Osteocyte (in vitro differentiated cells): Measurements from ENCODE around the gene NEMF. TPM values are rescaled to one million over a fixed set of nuclear protein-coding genes. Genes with fewer than 3 reads are reported as not detected.
"Not testable (repeated sequence)": the region's sequence is repeated elsewhere in the genome, so short reads cannot be mapped to it uniquely, and the experiment has no call there.

Experiments
- DNase-seq: peaks from one replicate; pipeline ENCODE4 v3.0.0; 2021; ENCODE audit warnings: mixed read lengths; ENCODE audit not compliant: unreplicated experiment; ENCODE audit errors: extremely low spot score
- H3K27ac Mint-ChIP-seq: one replicate; pipeline ENCODE4 v1.8.0; 2021; ENCODE audit warnings: mild to moderate bottlenecking, mixed read lengths; ENCODE audit not compliant: unreplicated experiment
- H3K27me3 Mint-ChIP-seq: one replicate; pipeline ENCODE4 v1.8.0; 2021; ENCODE audit warnings: mixed read lengths; ENCODE audit not compliant: unreplicated experiment
- H3K36me3 Mint-ChIP-seq: one replicate; pipeline ENCODE4 v1.8.0; 2021; ENCODE audit warnings: mixed read lengths; ENCODE audit not compliant: unreplicated experiment
- H3K4me1 Mint-ChIP-seq: one replicate; pipeline ENCODE4 v1.8.0; 2021; ENCODE audit warnings: mixed read lengths; ENCODE audit not compliant: unreplicated experiment
- H3K4me3 Mint-ChIP-seq: one replicate; pipeline ENCODE4 v1.8.0; 2021; ENCODE audit warnings: mild to moderate bottlenecking, moderate library complexity, mixed read lengths; ENCODE audit not compliant: unreplicated experiment
- H3K9me3 Mint-ChIP-seq: one replicate; pipeline ENCODE4 v1.8.0; 2021; ENCODE audit warnings: mixed read lengths; ENCODE audit not compliant: unreplicated experiment
- total RNA-seq: library from RNA; stranded (reverse); gene quantifications from 2 replicates; pipeline ENCODE4 v1.2.1, GENCODE V29; 2021
- TF ChIP-seq, protein P1 (sequence below): fragments of 200-600 bp; sonication (generic); IDR thresholded peaks from 2 replicates; pipeline ENCODE4 v1.5.0; 2021; ENCODE audit warnings: antibody characterized with exemption, mild to moderate bottlenecking, moderate library complexity

NEMF gene
- total RNA-seq, 1 donor from 2014 or later, result 71.3 TPM

DNA sequence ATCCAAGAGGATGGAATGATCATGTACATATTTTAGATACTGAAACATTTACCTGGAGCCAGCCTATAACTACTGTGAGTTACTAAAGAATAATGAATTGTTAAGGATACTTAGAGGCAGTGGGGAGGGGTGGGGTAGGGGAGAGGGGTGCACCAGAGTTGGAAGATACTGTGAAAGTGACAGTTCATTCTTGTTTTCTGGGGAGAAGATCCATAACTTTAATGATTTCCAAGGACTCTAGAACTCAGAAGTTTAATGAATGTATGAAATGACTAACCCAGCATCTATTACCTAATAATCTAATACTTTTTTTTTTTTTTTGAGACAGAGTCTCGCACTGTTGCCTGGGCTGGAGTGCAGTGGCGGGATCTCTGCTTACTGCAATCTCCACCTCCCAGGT is 74.2 kb downstream of the NEMF start:
- TF ChIP-seq, protein P1, sequence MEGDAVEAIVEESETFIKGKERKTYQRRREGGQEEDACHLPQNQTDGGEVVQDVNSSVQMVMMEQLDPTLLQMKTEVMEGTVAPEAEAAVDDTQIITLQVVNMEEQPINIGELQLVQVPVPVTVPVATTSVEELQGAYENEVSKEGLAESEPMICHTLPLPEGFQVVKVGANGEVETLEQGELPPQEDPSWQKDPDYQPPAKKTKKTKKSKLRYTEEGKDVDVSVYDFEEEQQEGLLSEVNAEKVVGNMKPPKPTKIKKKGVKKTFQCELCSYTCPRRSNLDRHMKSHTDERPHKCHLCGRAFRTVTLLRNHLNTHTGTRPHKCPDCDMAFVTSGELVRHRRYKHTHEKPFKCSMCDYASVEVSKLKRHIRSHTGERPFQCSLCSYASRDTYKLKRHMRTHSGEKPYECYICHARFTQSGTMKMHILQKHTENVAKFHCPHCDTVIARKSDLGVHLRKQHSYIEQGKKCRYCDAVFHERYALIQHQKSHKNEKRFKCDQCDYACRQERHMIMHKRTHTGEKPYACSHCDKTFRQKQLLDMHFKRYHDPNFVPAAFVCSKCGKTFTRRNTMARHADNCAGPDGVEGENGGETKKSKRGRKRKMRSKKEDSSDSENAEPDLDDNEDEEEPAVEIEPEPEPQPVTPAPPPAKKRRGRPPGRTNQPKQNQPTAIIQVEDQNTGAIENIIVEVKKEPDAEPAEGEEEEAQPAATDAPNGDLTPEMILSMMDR, result no peak
- Mint-ChIP-seq H3K9me3 (no peaks in the 10 kb centered on the region), H3K27ac (no peak overlapping the region), H3K4me1 (no peaks in the 10 kb centered on the region), H3K36me3 (peaks cover 59% of the 10 kb centered on the region), H3K27me3 (no peaks in the 10 kb centered on the region), H3K4me3 (no peak overlapping the region)
- DNase-seq, result no peak

DNA sequence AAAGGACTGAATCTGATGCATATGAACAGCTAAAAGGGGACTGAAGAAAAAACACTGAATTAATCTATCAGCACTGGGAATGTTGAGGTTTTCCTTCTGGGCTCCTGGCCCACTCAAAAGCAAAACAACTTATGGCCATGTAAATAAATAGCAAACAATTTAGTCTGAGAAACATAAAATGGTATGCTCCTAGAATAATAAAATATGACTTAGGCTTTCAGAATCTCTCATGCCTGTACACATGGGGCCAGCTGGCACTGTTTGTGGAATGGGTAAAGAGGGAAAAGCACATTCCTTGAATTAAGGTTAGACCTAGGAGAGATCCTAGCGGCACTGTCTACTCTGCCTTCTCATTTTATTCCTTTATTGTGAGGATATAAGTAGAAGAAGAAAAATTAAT is 78.5 kb downstream of the NEMF start:
- peaks cover 25% of the 10 kb centered on the region for H3K4me1 Mint-ChIP-seq
- H3K9me3 Mint-ChIP-seq, result no peaks in the 10 kb centered on the region
- DNase-seq, result no peak
- H3K36me3 Mint-ChIP-seq, result peaks cover 38% of the 10 kb centered on the region
- no peaks in the 10 kb centered on the region for H3K27me3 Mint-ChIP-seq
- no peak overlapping the region for H3K27ac Mint-ChIP-seq
- TF ChIP-seq, protein P1, result no peak
- no peak overlapping the region for H3K4me3 Mint-ChIP-seq

DNA sequence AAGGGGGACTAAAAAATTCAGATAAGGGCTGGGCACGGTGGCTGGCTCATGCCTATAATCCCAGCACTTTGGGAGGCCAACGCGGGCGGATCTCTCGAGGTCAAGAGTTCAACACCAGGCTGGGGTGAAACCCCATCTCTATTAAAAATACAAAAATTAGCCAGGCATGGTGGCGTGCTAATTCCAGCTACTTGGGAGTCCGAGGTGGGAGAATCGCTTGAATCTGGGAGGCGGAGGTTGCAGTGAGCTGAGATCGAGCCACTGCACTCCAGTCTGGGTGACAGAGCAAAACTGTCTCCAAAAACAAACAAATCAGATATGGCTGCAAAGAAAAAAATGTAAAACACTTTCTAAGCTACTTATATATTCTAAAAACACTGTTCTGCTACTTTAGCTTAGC is 80.9 kb downstream of the NEMF start:
- not testable (repeated sequence) for H3K27me3 Mint-ChIP-seq, H3K27ac Mint-ChIP-seq, H3K9me3 Mint-ChIP-seq, H3K4me3 Mint-ChIP-seq, DNase-seq
- H3K36me3 Mint-ChIP-seq, result peaks cover 23% of the 10 kb centered on the region
- peaks cover 36% of the 10 kb centered on the region for H3K4me1 Mint-ChIP-seq

DNA sequence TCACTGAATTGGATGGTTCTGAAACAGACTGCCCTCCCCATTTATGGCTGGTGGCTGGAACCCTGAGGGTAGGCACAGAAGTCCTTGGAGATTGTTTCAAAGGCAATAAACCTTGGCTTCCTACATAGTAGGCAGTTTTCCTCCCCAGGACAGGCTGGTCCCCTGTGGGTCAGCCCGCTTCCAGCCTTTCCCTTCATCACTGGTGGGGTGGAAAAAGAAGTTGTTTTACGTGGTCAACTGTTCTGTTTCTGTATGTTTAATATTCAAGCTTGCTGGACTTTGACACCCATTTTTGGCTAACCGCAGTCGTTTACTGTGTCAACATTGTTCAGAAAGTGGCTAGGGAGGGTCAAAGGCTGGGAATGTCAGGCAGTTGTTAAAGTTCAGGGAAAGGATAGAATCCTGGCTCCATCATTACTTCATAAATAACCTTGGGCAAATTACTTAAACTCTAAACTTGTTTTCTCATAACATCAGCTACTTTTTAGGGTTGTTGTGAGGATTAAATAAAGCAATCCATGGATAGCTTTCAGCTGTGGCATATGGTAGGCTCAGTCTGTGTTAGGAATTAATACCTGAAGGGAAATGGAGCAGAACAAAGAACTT is 82.3 kb downstream of the NEMF start:
- Mint-ChIP-seq H3K27ac (peak overlapping the region; percentile 99), H3K27me3 (no peaks in the 10 kb centered on the region)
- DNase-seq, result no peak

DNA sequence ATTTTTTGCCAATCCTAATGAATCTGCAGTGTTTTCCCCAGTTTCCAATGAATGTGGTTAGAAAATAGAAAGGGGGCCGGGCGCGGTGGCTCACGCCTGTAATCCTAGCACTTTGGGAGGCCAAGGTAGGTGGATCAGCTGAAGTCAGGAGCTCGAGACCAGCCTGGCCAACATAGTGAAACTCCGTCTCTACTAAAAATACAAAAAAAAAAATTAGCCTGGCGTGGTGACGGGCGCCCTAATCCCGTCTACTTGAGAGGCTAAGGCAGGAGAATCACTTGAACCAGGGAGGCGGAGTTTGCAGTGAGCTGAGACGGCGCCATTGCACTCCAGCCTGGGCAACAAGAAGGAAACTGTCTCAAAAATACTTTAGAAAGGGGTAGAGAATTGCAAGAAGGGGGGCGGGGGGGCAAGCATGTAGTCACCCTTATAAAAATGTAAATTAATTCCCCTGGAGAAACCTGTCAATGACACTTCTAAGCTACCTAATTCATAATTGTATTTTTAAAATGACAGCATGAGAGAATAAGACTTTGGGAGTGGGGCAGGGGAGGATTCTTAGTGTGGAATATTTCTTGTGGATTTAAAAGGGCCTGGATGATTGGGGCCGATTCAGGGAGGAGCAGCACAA is 82.9 kb downstream of the NEMF start:
- Mint-ChIP-seq H3K27me3 (no peaks in the 10 kb centered on the region), H3K4me3 (peak overlapping the region; percentile 92), H3K27ac (peak overlapping the region; percentile 99), H3K9me3 (no peaks in the 10 kb centered on the region), H3K36me3 (peaks cover 11% of the 10 kb centered on the region), H3K4me1 (peaks cover 37% of the 10 kb centered on the region)
- no peak for DNase-seq
- TF ChIP-seq, protein P1, result no peak

More for the DNA sequence above, 82.3 kb downstream of the NEMF start:
- Mint-ChIP-seq H3K4me1 (peaks cover 37% of the 10 kb centered on the region), H3K9me3 (no peaks in the 10 kb centered on the region), H3K36me3 (peaks cover 17% of the 10 kb centered on the region), H3K4me3 (peak overlapping the region; percentile 92)
- TF ChIP-seq, protein P1, result no peak
